H1 (cell line): ENCODE results near the gene SYT2. TPM values are rescaled to one million over a fixed set of nuclear protein-coding genes. Genes with fewer than 3 reads are reported as not detected.

Experiments
- CTCF ChIA-PET: fragments of 300-600 bp; sonication (Branson Sonifier 250); formaldehyde crosslinking; loops from one replicate; lab custom pipeline; 2021; ENCODE audit not compliant: partially characterized antibody; lab: Charles Lee
- POLR2A ChIA-PET: fragments of 300-600 bp; sonication (Branson Sonifier 250); formaldehyde crosslinking; loops from one replicate; lab custom pipeline; 2021; ENCODE audit warnings: inconsistent platforms; ENCODE audit not compliant: partially characterized antibody; lab: Charles Lee
- DNase-seq, 2 experiments: peaks; one replicate each; pipeline versions ENCODE4 v3.0.0 to v3.0.0-alpha.2; 2010 to 2022; ENCODE audit warnings: low spot score in 2 of 2, low read depth in 1 of 2, mixed read lengths in 1 of 2
- FAIRE-seq: peaks from 2 replicates; lab custom pipeline; 2011; peaks lifted over from hg19 to GRCh38; lab: Jason Lieb, UNC
- H2AFZ ChIP-seq: 2 replicates; pipeline ENCODE4 v1.8.1; 2012; ENCODE audit warnings: low read length, inconsistent platforms
- H2AK5ac ChIP-seq: 2 replicates; pipeline ENCODE4 v1.6.1; 2013; ENCODE audit warnings: low read depth, low read length
- H2BK120ac ChIP-seq: replicated peaks from 2 replicates; pipeline ENCODE3; 2013; ENCODE audit warnings: low read depth, low read length, inconsistent platforms
- H2BK12ac ChIP-seq: 2 replicates; pipeline ENCODE4 v1.6.1; 2013; ENCODE audit warnings: low read depth, low read length
- H2BK15ac ChIP-seq: 2 replicates; pipeline ENCODE4 v1.6.1; 2013; ENCODE audit warnings: low read length
- H2BK20ac ChIP-seq: 2 replicates; pipeline ENCODE4 v1.6.1; 2013; ENCODE audit warnings: low read length
- H2BK5ac ChIP-seq: 2 replicates; pipeline ENCODE4 v1.6.1; 2013; ENCODE audit warnings: low read depth, low read length
- H3K14ac ChIP-seq: 2 replicates; pipeline ENCODE4 v1.6.1; 2013; ENCODE audit warnings: inconsistent platforms; ENCODE audit not compliant: insufficient read length
- H3K18ac ChIP-seq: 2 replicates; pipeline ENCODE4 v1.6.1; 2013; ENCODE audit warnings: low read length; ENCODE audit errors: extremely low read depth
- H3K23ac ChIP-seq: 2 replicates; pipeline ENCODE4 v1.6.1; 2013; ENCODE audit warnings: inconsistent platforms; ENCODE audit not compliant: insufficient read length
- H3K23me2 ChIP-seq: 2 replicates; pipeline ENCODE4 v1.6.1; 2013; ENCODE audit warnings: low read depth, low read length
- H3K27ac ChIP-seq: 2 replicates; pipeline ENCODE4 v1.6.1; 2011; ENCODE audit warnings: low read depth, low read length, inconsistent platforms
- H3K27me3 ChIP-seq, 4 experiments: replicated peaks in 1 of 4; 1 replicate in 1 of 4; 2 replicates in 3 of 4; pipeline versions ENCODE4 v1.6.1 to v1.8.1; 2011 to 2013; ENCODE audit warnings: low read length in 3 of 4, mild to moderate bottlenecking in 3 of 4, inconsistent platforms in 2 of 4, mixed read lengths in 2 of 4, moderate library complexity in 1 of 4; ENCODE audit not compliant: control insufficient read depth in 3 of 4, insufficient read depth in 3 of 4; ENCODE audit errors: extremely low read depth in 1 of 4
- H3K36me3 ChIP-seq, 4 experiments: 2 replicates each; pipeline versions ENCODE4 v1.6.1 to v1.8.1; 2011 to 2013; ENCODE audit warnings: mild to moderate bottlenecking in 4 of 4, low read length in 3 of 4, moderate library complexity in 2 of 4, control low read depth in 1 of 4, inconsistent platforms in 1 of 4; ENCODE audit not compliant: insufficient read depth in 4 of 4, control insufficient read depth in 2 of 4
- H3K4ac ChIP-seq: replicated peaks from 2 replicates; pipeline ENCODE3; 2013; ENCODE audit warnings: low read length, low read depth, mixed read lengths, inconsistent platforms; ENCODE audit not compliant: insufficient read length
- H3K4me1 ChIP-seq, 4 experiments: replicated peaks in 1 of 4; 1 replicate in 1 of 4; 2 replicates in 3 of 4; pipeline versions ENCODE4 v1.6.1 to v1.8.1; 2011 to 2013; ENCODE audit warnings: low read length in 3 of 4, inconsistent platforms in 2 of 4, mixed read lengths in 1 of 4; ENCODE audit not compliant: insufficient read depth in 4 of 4, control insufficient read depth in 3 of 4
- H3K4me2 ChIP-seq, 2 experiments: 2 replicates each; pipeline versions ENCODE4 v1.6.1 to v1.8.1; 2011 to 2013; ENCODE audit warnings: low read depth in 2 of 2, low read length in 2 of 2, control low read depth in 1 of 2, inconsistent platforms in 1 of 2, mild to moderate bottlenecking in 1 of 2; ENCODE audit not compliant: insufficient read depth in 1 of 2
- H3K4me3 ChIP-seq, 4 experiments: fragments of 200-600, 300-600 bp in 1 of 4; sonication (generic), shearing (Covaris generic), sonication (Bioruptor Twin) in 1 of 4; 2 replicates each; pipeline versions ENCODE4 v1.5.1 to v1.8.1; 2011 to 2016; ENCODE audit warnings: low read length in 4 of 4, low read depth in 3 of 4, control low read depth in 2 of 4, inconsistent platforms in 2 of 4, mild to moderate bottlenecking in 2 of 4, mixed read lengths in 1 of 4, moderate library complexity in 1 of 4; ENCODE audit not compliant: insufficient read depth in 2 of 4; ENCODE audit errors: extremely low read depth in 1 of 4
- H3K56ac ChIP-seq: replicated peaks from 2 replicates; pipeline ENCODE3; 2013; ENCODE audit warnings: low read depth, mild to moderate bottlenecking, mixed read lengths, low read length, inconsistent platforms; ENCODE audit not compliant: insufficient read length
- H3K79me1 ChIP-seq: 2 replicates; pipeline ENCODE4 v1.6.1; 2013; ENCODE audit warnings: low read depth, low read length, control low read depth
- H3K79me2 ChIP-seq, 2 experiments: 2 replicates each; pipeline versions ENCODE4 v1.6.1 to v1.8.1; 2012 to 2013; ENCODE audit warnings: low read length in 2 of 2, mild to moderate bottlenecking in 2 of 2, inconsistent platforms in 1 of 2; ENCODE audit not compliant: insufficient read depth in 2 of 2, control insufficient read depth in 1 of 2
- H3K9ac ChIP-seq, 4 experiments: replicated peaks in 1 of 4; 1 replicate in 1 of 4; 2 replicates in 3 of 4; pipeline versions ENCODE4 v1.6.1 to v1.8.1; 2011 to 2013; ENCODE audit warnings: low read depth in 3 of 4, low read length in 3 of 4, control low read depth in 2 of 4, mild to moderate bottlenecking in 2 of 4, moderate library complexity in 2 of 4, inconsistent platforms in 1 of 4; ENCODE audit errors: extremely low read depth in 1 of 4
- H3K9me3 ChIP-seq, 2 experiments: 2 replicates each; pipeline versions ENCODE4 v1.6.1 to v1.8.1; 2012 to 2013; ENCODE audit warnings: mild to moderate bottlenecking in 2 of 2, moderate library complexity in 2 of 2, control low read depth in 1 of 2, inconsistent platforms in 1 of 2, low read depth in 1 of 2, low read length in 1 of 2, mixed read lengths in 1 of 2; ENCODE audit not compliant: insufficient read depth in 2 of 2
- H4K20me1 ChIP-seq, 2 experiments: replicated peaks in 1 of 2; 2 replicates each; pipeline versions ENCODE3 to v1.8.1; 2011 to 2013; ENCODE audit warnings: inconsistent platforms in 2 of 2, low read length in 2 of 2, mild to moderate bottlenecking in 1 of 2; ENCODE audit not compliant: insufficient read depth in 2 of 2, control insufficient read depth in 1 of 2
- H4K5ac ChIP-seq: 2 replicates; pipeline ENCODE4 v1.6.1; 2013; ENCODE audit warnings: low read length, low read depth, mixed read lengths, inconsistent platforms; ENCODE audit not compliant: insufficient read length
- H4K8ac ChIP-seq: 2 replicates; pipeline ENCODE4 v1.8.0; 2013; ENCODE audit warnings: mild to moderate bottlenecking, moderate library complexity, low read length, inconsistent platforms; ENCODE audit not compliant: insufficient read depth; ENCODE audit errors: extremely low read depth
- H4K91ac ChIP-seq: replicated peaks from 2 replicates; pipeline ENCODE3; 2013; ENCODE audit warnings: low read length, mixed read lengths, inconsistent platforms; ENCODE audit not compliant: insufficient read length
- ATF2 ChIP-seq: IDR thresholded peaks from 2 replicates; pipeline ENCODE4 v1.6.1; 2012; ENCODE audit warnings: low read length, inconsistent platforms
- JUN ChIP-seq: IDR thresholded peaks from 2 replicates; pipeline ENCODE4 v1.6.1; 2011; ENCODE audit warnings: low read depth, mild to moderate bottlenecking, improper control_type of control experiment, low read length
- NANOG ChIP-seq: IDR thresholded peaks from 2 replicates; pipeline ENCODE4 v1.6.1; 2011; ENCODE audit warnings: low read length, low read depth, mild to moderate bottlenecking, inconsistent platforms; ENCODE audit not compliant: insufficient read depth, poor library complexity, severe bottlenecking
- ZNF274 ChIP-seq: IDR thresholded peaks from 2 replicates; pipeline ENCODE4 v1.7.0; 2012; ENCODE audit warnings: low read length, borderline replicate concordance; ENCODE audit errors: extremely low read depth
- WGBS, 2 experiments: shearing (Covaris generic) in 1 of 2; methylation state at CpG; one replicate each; pipeline versions ENCODE4 v1.1.6 to v1.1.7; 2013 to 2015; ENCODE audit warnings: low lambda C conversion rate in 2 of 2, mixed read lengths in 2 of 2, inconsistent platforms in 1 of 2, low coverage in 1 of 2, missing lambda C conversion rate in 1 of 2; ENCODE audit not compliant: insufficient replicate concordance in 2 of 2, insufficient coverage in 1 of 2, insufficient read length in 1 of 2; ENCODE audit errors: extremely low coverage in 1 of 2, missing lambda C conversion rate in 1 of 2; 5-methylcytosine and 5-hydroxymethylcytosine counted together
- polyA plus RNA-seq, 7 experiments: library from polyadenylated mRNA; depleted of rRNA in 3 of 7; stranded (reverse) in 5 of 7; unstranded in 2 of 7; fragments of >200 nt in 5 of 7; fragments of 200-250 nt in 2 of 7; gene quantifications; 1 replicate in 5 of 7; 2 replicates in 1 of 7; 4 replicates in 1 of 7; pipeline versions ENCODE4 v1.2.1 to v1.2.3, GENCODE V29; 2011 to 2013; ENCODE audit warnings: missing spikeins in 2 of 7, mixed read lengths in 2 of 7
- total RNA-seq: library from RNA; stranded (reverse); fragmentation: NEBNext Ultra II Directional; extraction: Animal tissue kit (Norgen Biotek cat#: 25700); gene quantifications from 2 replicates; pipeline ENCODE4 v1.2.1, GENCODE V29; 2021

Gene SYT2
- total and polyA plus RNA-seq, 2 of the 8 experiments (the other 6 are each of a cell fraction or from before 2014, with no cell fraction given), result 2.8 to 11.0 TPM

- no peak overlapping the region for H4K5ac ChIP-seq
- H3K4me3 ChIP-seq, result no peak overlapping the region
- no peaks in the 10 kb centered on the region for H3K27me3 ChIP-seq
- H3K4me1 ChIP-seq, result peaks cover 0 to 6% (median 4%) of the 10 kb centered on the region in 4 experiments; a peak in 5 of 7 replicates
- no peak overlapping the region for H2BK15ac ChIP-seq
- H4K91ac ChIP-seq, result no peak overlapping the region
- ChIA-PET CTCF (interaction anchor here (1.0 to 4.7 kb wide), 8 partner anchors 9 to 127 kb away, joined by 3 to 20 read pairs (median 9); no protein-coding TSS in a partner anchor), POLR2A (no interaction called here)
- FAIRE-seq (no peak), DNase-seq (no peak)
- TF ChIP-seq JUN (no peak), ZNF274 (no peak), NANOG (no peak), ATF2 (no peak)
- peaks cover 0 to 7% of the 10 kb centered on the region in 2 experiments for H4K20me1 ChIP-seq
- no peak overlapping the region for H2BK120ac ChIP-seq
- H3K4ac ChIP-seq, result no peak overlapping the region
- H2BK5ac ChIP-seq, result no peak overlapping the region
- no peaks in the 10 kb centered on the region; a peak in 1 of 8 replicates for H3K36me3 ChIP-seq
- H3K14ac ChIP-seq, result no peak overlapping the region
- H2BK12ac ChIP-seq, result no peak overlapping the region
- H3K18ac ChIP-seq, result no peak overlapping the region
- H3K4me2 ChIP-seq, result no peak overlapping the region
- H3K23ac ChIP-seq, result no peak overlapping the region
- 86% methylated on average over 7 of the region's 7 CpGs; no CpG with 5 or more reads in 1 of the 2 experiments for WGBS, 2 experiments
- peaks cover 11% of the 10 kb centered on the region; the same call in 1 of the 2 replicates for H3K23me2 ChIP-seq
- no peaks in the 10 kb centered on the region for H3K79me2 ChIP-seq
- peaks cover 7% of the 10 kb centered on the region for H3K79me1 ChIP-seq
- no peak overlapping the region for H2AK5ac ChIP-seq
- H3K9ac ChIP-seq, result no peak overlapping the region
- H3K27ac ChIP-seq, result no peak overlapping the region
- H3K9me3 ChIP-seq, result no peaks in the 10 kb centered on the region
- H4K8ac ChIP-seq, result no peak overlapping the region; the same call in 1 of the 2 replicates
- no peak overlapping the region for H2AFZ ChIP-seq
- no peak overlapping the region for H2BK20ac ChIP-seq
- no peak overlapping the region for H3K56ac ChIP-seq
Measured at GRCh38 chr1:202628646-202629215, 81.5 kb downstream of the SYT2 start.
